Measurements from ENCODE around the gene CMTM3. TPM values are rescaled to one million over a fixed set of nuclear protein-coding genes. Genes with fewer than 3 reads are reported as not detected.

The CMTM3 gene, protein sequence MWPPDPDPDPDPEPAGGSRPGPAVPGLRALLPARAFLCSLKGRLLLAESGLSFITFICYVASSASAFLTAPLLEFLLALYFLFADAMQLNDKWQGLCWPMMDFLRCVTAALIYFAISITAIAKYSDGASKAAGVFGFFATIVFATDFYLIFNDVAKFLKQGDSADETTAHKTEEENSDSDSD
- 64.2 and 69.4 TPM in 2 replicates for polyA plus RNA-seq (2012; rRNA removed)
- polyA plus RNA-seq (2012; cell fraction: cytosol; rRNA removed), result 51.4 and 73.9 TPM in 2 replicates
- polyA plus RNA-seq (2012; cell fraction: nucleus; rRNA removed), result 44.1 and 60.0 TPM in 2 replicates

- H3K4me3 ChIP-seq (ENCODE audit: low read depth in 2 of 2, low read length in 1 of 2), result peak within 1 kb of the TSS; percentile 67 to 81
- peaks cover 8 to 22% of the 10 kb centered on the region in 2 experiments; a peak in 3 of 4 replicates for H3K4me1 ChIP-seq (ENCODE audit: control insufficient read depth in 1 of 2, insufficient read depth in 2 of 2, low read depth in 1 of 2, low read length in 1 of 2)
- peaks cover 24% of the 10 kb centered on the region; the same call in 1 of the 2 replicates for H4K20me1 ChIP-seq (ENCODE audit: insufficient read depth)
- H3K9ac ChIP-seq, result peak within 1 kb of the TSS; percentile 94
- ChIA-PET CTCF (interaction anchor here (0.6 to 2.5 kb wide), 18 partner anchors 8 to 348 kb away, joined by 3 to 11 read pairs (median 4); partner anchors contain the start of gene NAE1), POLR2A (interaction anchor here (1.2 to 1.3 kb wide), 2 partner anchors 52 to 198 kb away, joined by 4 to 6 read pairs; partner anchors contain the start of gene CKLF)
- H2AFZ ChIP-seq (ENCODE audit: low read depth), result peak within 1 kb of the TSS; percentile 85
- H3K9me2 ChIP-seq, result no peaks in the 10 kb centered on the region
- H3K27me3 ChIP-seq (ENCODE audit: insufficient read depth), result no peaks in the 10 kb centered on the region
- peak within 1 kb of the TSS; percentile 70 to 90 for H3K27ac ChIP-seq (ENCODE audit: low read depth in 2 of 2, low read length in 1 of 2)
- peaks cover 48% of the 10 kb centered on the region for H3K79me2 ChIP-seq (ENCODE audit: insufficient read depth)
- H3K4me2 ChIP-seq, result peak within 1 kb of the TSS; percentile 96
- peaks cover 3 to 4% of the 10 kb centered on the region in 2 experiments for H3K36me3 ChIP-seq (replicated peaks in 1 of 2; ENCODE audit: control insufficient read depth in 1 of 2, insufficient read depth in 2 of 2, low read length in 1 of 2)
- no peaks in the 10 kb centered on the region for H3K9me3 ChIP-seq
- DNase-seq, result peak; percentile 98
- TF ChIP-seq EZH2phosphoT487 (IDR thresholded peaks at IDR 0.05; ENCODE audit: borderline replicate concordance, low read depth) (no peak), TAF1 (IDR thresholded peaks at IDR 0.05; ENCODE audit: borderline replicate concordance, low read depth, low read length) (peak; percentile 49; the same call in 1 of the 2 replicates), RAD21 (IDR thresholded peaks at IDR 0.05; ENCODE audit: low read length) (peak; percentile 34; the same call in 1 of the 2 replicates), FOSL2 (IDR thresholded peaks at IDR 0.05; ENCODE audit: borderline replicate concordance, low read depth) (no peak), SMC3 (IDR thresholded peaks at IDR 0.05; ENCODE audit: low read depth, low read length) (peak; percentile 40), NRF1 (IDR thresholded peaks at IDR 0.05; ENCODE audit: low read depth, low read length) (peak; percentile 28; the same call in 1 of the 2 replicates)
- TF ChIP-seq, protein P1, sequence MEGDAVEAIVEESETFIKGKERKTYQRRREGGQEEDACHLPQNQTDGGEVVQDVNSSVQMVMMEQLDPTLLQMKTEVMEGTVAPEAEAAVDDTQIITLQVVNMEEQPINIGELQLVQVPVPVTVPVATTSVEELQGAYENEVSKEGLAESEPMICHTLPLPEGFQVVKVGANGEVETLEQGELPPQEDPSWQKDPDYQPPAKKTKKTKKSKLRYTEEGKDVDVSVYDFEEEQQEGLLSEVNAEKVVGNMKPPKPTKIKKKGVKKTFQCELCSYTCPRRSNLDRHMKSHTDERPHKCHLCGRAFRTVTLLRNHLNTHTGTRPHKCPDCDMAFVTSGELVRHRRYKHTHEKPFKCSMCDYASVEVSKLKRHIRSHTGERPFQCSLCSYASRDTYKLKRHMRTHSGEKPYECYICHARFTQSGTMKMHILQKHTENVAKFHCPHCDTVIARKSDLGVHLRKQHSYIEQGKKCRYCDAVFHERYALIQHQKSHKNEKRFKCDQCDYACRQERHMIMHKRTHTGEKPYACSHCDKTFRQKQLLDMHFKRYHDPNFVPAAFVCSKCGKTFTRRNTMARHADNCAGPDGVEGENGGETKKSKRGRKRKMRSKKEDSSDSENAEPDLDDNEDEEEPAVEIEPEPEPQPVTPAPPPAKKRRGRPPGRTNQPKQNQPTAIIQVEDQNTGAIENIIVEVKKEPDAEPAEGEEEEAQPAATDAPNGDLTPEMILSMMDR (IDR thresholded peaks at IDR 0.05), result peak; percentile 66
- TF ChIP-seq, protein P2, sequence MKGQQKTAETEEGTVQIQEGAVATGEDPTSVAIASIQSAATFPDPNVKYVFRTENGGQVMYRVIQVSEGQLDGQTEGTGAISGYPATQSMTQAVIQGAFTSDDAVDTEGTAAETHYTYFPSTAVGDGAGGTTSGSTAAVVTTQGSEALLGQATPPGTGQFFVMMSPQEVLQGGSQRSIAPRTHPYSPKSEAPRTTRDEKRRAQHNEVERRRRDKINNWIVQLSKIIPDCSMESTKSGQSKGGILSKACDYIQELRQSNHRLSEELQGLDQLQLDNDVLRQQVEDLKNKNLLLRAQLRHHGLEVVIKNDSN (IDR thresholded peaks at IDR 0.05; ENCODE audit: borderline replicate concordance, low read depth), result no peak
- WGBS (ENCODE audit: low lambda C conversion rate), result 4% methylated on average over 16 of the region's 96 CpGs
- peaks cover 16% of the 10 kb centered on the region for H3F3A ChIP-seq (replicated peaks; ENCODE audit: insufficient read depth)
These were observed at the start of gene CMTM3 for GRCh38 chr16:66604376-66605176. CMTM3 (plus strand) TSS chr16:66604704; CDS start chr16:66604806, 102 bp downstream.

DNA sequence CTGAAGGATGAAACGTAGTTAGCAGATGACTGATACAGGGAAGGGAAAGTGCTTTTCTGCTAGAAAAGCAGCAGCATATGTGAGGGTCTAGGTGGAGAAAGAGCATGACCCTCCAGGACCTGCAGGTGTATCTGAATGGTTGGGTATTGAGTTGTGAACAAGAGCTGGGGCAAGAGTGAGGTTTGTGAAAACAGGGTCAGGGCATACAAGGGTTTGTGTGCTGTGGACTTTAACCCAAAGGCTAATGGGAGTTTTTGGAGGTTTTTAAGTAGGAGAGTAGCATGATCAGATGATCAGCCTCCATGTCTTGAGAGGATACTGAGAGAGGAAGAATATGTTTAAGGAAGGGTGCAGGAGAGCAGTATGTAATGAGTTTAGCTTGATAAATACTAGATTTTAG is 44.4 kb upstream of the CMTM3 start:
- Histone ChIP-seq H3K9me2 (no peaks in the 10 kb centered on the region), H2AFZ (ENCODE audit: low read depth) (no peak overlapping the region), H4K20me1 (ENCODE audit: insufficient read depth) (no peaks in the 10 kb centered on the region), H3K9ac (no peak overlapping the region), H3K27me3 (ENCODE audit: insufficient read depth) (no peaks in the 10 kb centered on the region), H3K4me3 (ENCODE audit: low read depth in 2 of 2, low read length in 1 of 2) (no peak overlapping the region), H3K4me1 (ENCODE audit: control insufficient read depth in 1 of 2, insufficient read depth in 2 of 2, low read depth in 1 of 2, low read length in 1 of 2) (peaks cover 0 to 3% of the 10 kb centered on the region in 2 experiments; a peak in 1 of 4 replicates), H3K4me2 (no peak overlapping the region), H3K36me3 (replicated peaks in 1 of 2; ENCODE audit: control insufficient read depth in 1 of 2, insufficient read depth in 2 of 2, low read length in 1 of 2) (peaks cover 44 to 55% of the 10 kb centered on the region in 2 experiments), H3F3A (replicated peaks; ENCODE audit: insufficient read depth) (peaks cover 27% of the 10 kb centered on the region), H3K9me3 (no peaks in the 10 kb centered on the region), H3K27ac (ENCODE audit: low read depth in 2 of 2, low read length in 1 of 2) (no peak overlapping the region), H3K79me2 (ENCODE audit: insufficient read depth) (peaks cover 59% of the 10 kb centered on the region)
- ChIA-PET POLR2A (no interaction called here), CTCF (interaction anchor here (1.0 kb wide), 1 partner anchor 29 kb away, joined by 3 read pairs; no protein-coding TSS in a partner anchor)
- 92% methylated on average over 1 of the region's 1 CpG for WGBS (ENCODE audit: low lambda C conversion rate)
- no peak for DNase-seq
- TF ChIP-seq MAX (IDR thresholded peaks at IDR 0.05; ENCODE audit: low read depth) (no peak), EZH2phosphoT487 (IDR thresholded peaks at IDR 0.05; ENCODE audit: borderline replicate concordance, low read depth) (no peak), SMC3 (IDR thresholded peaks at IDR 0.05; ENCODE audit: low read depth, low read length) (no peak), TEAD4 (IDR thresholded peaks at IDR 0.05; ENCODE audit: borderline replicate concordance, insufficient read depth) (no peak), NFIC (IDR thresholded peaks at IDR 0.05; ENCODE audit: borderline replicate concordance) (no peak), RAD21 (IDR thresholded peaks at IDR 0.05; ENCODE audit: low read length) (no peak), FOXM1 (IDR thresholded peaks at IDR 0.05; ENCODE audit: low read depth) (no peak), ELF1 (IDR thresholded peaks at IDR 0.05) (no peak), GABPA (IDR thresholded peaks at IDR 0.05; ENCODE audit: low read depth) (no peak)
- TF ChIP-seq, protein P3, sequence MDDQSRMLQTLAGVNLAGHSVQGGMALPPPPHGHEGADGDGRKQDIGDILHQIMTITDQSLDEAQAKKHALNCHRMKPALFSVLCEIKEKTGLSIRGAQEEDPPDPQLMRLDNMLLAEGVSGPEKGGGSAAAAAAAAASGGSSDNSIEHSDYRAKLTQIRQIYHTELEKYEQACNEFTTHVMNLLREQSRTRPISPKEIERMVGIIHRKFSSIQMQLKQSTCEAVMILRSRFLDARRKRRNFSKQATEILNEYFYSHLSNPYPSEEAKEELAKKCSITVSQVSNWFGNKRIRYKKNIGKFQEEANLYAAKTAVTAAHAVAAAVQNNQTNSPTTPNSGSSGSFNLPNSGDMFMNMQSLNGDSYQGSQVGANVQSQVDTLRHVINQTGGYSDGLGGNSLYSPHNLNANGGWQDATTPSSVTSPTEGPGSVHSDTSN (IDR thresholded peaks at IDR 0.05), result no peak
- TF ChIP-seq, protein P2 (IDR thresholded peaks at IDR 0.05; ENCODE audit: borderline replicate concordance, low read depth), result no peak
- TF ChIP-seq, protein P1 (IDR thresholded peaks at IDR 0.05), result no peak

Data from SK-N-SH (cell line).